GM21737 (cell line): ENCODE results near the gene TAAR5.
"Not testable (repeated sequence)": the region's sequence is repeated elsewhere in the genome, so short reads cannot be mapped to it uniquely, and the experiment has no call there.

Source experiments
- ATAC-seq: cut with Tn5 transposase; IDR thresholded peaks from one replicate; pipeline ENCODE4 v1.9.1; 2021; ENCODE audit warnings: mild to moderate bottlenecking, moderate library complexity; ENCODE audit not compliant: unreplicated experiment

Gene TAAR5

GRCh38 chr6:132571774-132572173, 17.8 kb downstream of the TAAR5 start:
- no peak for ATAC-seq

- no peak for ATAC-seq
Measured at GRCh38 chr6:132570221-132570777, 19.2 kb downstream of the TAAR5 start, which contains the start of gene TAAR6. TSS of gene TAAR6 (plus strand) at chr6:132570322. CDS start at chr6:132570322, 0 bp downstream.

- no peak for ATAC-seq
Measured at GRCh38 chr6:132569170-132569569, 20.4 kb downstream of the TAAR5 start.

- ATAC-seq: no peak
Measured at GRCh38 chr6:132568611-132569010, 20.9 kb downstream of the TAAR5 start.

DNA sequence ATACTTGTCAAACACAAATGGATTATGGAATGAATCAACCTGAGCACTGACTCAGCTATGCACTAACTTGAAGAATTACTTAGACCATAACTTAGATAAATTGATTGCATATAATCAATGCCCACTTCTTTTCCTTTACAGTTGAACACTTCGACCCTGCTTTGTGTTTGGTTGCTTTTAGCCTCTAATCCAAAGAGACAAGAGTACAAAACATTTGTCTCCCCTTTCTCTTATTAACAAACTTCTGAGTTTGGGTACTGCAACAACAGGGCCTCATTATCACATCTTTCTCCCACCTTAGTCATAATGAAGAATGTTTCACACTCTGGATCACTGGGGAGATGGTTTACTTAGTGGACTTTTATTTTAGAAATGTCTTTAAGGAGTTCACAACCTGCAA, 22.0 kb downstream of the TAAR5 start:
- ATAC-seq: no peak

DNA sequence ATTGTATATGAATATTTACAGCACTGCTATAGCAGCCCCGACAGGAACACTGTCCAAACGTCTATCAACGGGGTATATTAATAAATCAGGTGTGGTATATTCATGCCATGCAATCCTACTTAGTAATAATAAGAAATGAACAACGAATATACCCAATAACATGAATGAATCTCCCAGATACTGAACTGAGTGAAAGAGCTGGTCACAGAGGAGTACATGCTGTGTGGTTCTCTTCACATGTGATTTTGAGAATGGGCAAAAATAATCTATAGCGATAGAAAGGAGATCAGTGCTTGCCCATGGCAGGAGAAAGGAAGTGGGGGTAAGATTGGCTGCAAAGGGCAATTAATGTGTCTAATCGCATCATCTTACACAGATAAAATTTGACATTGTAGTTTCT, 23.1 kb downstream of the TAAR5 start:
- no peak for ATAC-seq

DNA sequence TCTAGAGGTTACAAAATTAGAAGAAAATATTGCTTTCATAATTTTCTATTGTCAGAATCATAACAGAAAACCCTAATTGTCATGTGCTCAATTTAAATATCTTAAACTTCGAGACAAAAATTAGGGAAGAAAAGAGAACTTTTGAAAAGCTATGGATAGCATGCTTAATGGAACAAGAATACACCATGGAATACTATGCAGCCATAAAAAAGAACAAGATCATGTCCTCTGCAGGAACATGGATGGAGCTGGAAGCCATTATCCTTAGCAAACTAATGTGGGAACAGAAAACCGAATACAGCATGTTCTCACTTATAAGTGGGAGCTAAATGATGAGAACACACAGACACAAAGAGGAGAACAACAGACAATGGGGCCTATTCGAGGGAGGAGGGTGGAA, 29.5 kb downstream of the TAAR5 start:
- not testable (repeated sequence) for ATAC-seq

- ATAC-seq: no peak
Measured at GRCh38 chr6:132552372-132552771, 37.2 kb downstream of the TAAR5 start, which contains the start of gene TAAR8. TSS of gene TAAR8 (plus strand) at chr6:132552672. CDS start at chr6:132552693, 21 bp downstream.

GRCh38 chr6:132551214-132551613, 38.3 kb downstream of the TAAR5 start:
- ATAC-seq: no peak

DNA sequence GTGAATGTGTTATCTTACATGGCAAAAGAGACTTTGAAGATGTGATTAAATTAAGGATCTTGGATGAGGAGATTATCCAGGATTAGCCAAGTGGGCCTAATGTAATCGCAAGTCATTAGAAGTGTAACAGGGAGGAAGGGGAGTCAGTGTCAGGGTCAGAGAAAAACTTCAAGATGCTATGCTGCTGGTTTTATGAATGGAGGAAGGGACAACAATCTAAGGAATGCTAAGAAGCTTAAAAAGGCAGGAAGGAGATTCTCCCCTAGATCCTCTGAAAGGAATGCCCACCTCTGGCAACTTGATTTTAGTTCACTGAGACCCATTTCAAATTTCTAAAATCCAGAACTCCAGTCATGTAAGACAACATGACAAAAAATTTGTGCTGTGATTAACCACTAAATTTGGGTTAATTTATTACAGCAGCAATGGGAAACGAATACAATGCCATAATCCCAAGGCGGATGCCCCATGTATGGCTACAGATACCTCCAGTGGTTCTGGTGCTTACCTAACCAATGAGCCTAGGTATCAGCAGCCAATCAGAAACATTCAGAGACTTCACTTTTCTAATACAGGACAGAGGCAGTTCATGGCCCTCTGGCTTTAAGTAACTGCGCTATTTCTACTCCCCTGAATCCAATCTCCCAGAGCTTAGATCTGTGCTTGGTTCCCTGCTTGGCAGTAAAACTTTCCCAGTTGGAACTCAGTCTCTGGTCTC, 40.6 kb downstream of the TAAR5 start:
- no peak for ATAC-seq

- no peak for ATAC-seq
Measured at GRCh38 chr6:132544826-132545225, 44.7 kb downstream of the TAAR5 start.
